DOHH2 (cell line): ENCODE measurements around the gene TSC22D1.

Source experiments
- H3F3A ChIP-seq: fragments of 200-600 bp; sonication (generic), shearing (Covaris generic); 2 replicates; pipeline ENCODE4 v1.6.0; 2016; ENCODE audit warnings: antibody characterized with exemption, mild to moderate bottlenecking; ENCODE audit not compliant: control insufficient read depth, insufficient read depth
- H3K27ac ChIP-seq: fragments of 200-600 bp; sonication (generic); 2 replicates; pipeline ENCODE4 v1.5.1; 2014; ENCODE audit warnings: low read depth, mild to moderate bottlenecking, low read length, moderate library complexity
- H3K27me3 ChIP-seq: fragments of 200-600 bp; sonication (generic); 2 replicates; pipeline ENCODE4 v1.6.1; 2014; ENCODE audit warnings: mild to moderate bottlenecking, low read length, mixed read lengths; ENCODE audit not compliant: control insufficient read depth
- H3K36me3 ChIP-seq: fragments of 200-600 bp; sonication (generic); 2 replicates; pipeline ENCODE4 v1.6.1; 2014; ENCODE audit warnings: mild to moderate bottlenecking, low read length, moderate library complexity, mixed read lengths; ENCODE audit not compliant: control insufficient read depth
- H3K4me1 ChIP-seq: fragments of 200-600 bp; sonication (generic); 2 replicates; pipeline ENCODE4 v1.6.1; 2014; ENCODE audit warnings: mild to moderate bottlenecking, low read length, mixed read lengths; ENCODE audit not compliant: control insufficient read depth
- H3K4me2 ChIP-seq: fragments of 200-600 bp; sonication (generic); 2 replicates; pipeline ENCODE4 v1.6.0; 2014; ENCODE audit warnings: mild to moderate bottlenecking, low read length, moderate library complexity
- H3K4me3 ChIP-seq: fragments of 200-600 bp; sonication (generic); 2 replicates; pipeline ENCODE4 v1.5.1; 2014; ENCODE audit warnings: mild to moderate bottlenecking, low read length, mixed read lengths
- H3K79me2 ChIP-seq: fragments of 200-600 bp; sonication (generic); 2 replicates; pipeline ENCODE4 v1.6.1; 2014; ENCODE audit warnings: mild to moderate bottlenecking, low read length, mixed read lengths; ENCODE audit not compliant: control insufficient read depth
- H3K9me2 ChIP-seq: fragments of 200-600 bp; sonication (generic); replicated peaks from 2 replicates; pipeline ENCODE4 v1.6.1; 2014; ENCODE audit warnings: mild to moderate bottlenecking, low read length, mixed read lengths; ENCODE audit not compliant: control insufficient read depth
- H3K9me3 ChIP-seq: fragments of 200-600 bp; sonication (generic); 2 replicates; pipeline ENCODE4 v1.6.1; 2014; ENCODE audit warnings: antibody characterized with exemption, low read length, mixed read lengths; ENCODE audit not compliant: control insufficient read depth, insufficient read depth
- H4K20me1 ChIP-seq: fragments of 200-600 bp; sonication (generic); 2 replicates; pipeline ENCODE4 v1.6.0; 2014; ENCODE audit warnings: low read depth, mild to moderate bottlenecking, antibody characterized with exemption, low read length, moderate library complexity; ENCODE audit not compliant: control insufficient read depth, insufficient read depth
- CTCF ChIP-seq: fragments of 200-600 bp; sonication (generic); IDR thresholded peaks from one replicate; pipeline ENCODE4 v1.5.1; 2014; ENCODE audit warnings: antibody characterized with exemption, mild to moderate bottlenecking, low read depth, low read length; ENCODE audit not compliant: poor library complexity, severe bottlenecking
- EZH2phosphoT487 ChIP-seq: fragments of 200-600 bp; sonication (generic); IDR thresholded peaks from 2 replicates; pipeline ENCODE4 v1.6.1; 2017; ENCODE audit warnings: borderline replicate concordance, mild to moderate bottlenecking, antibody characterized with exemption, low read length, moderate library complexity, mixed read lengths

The TSC22D1 gene

GRCh38 chr13:44575741-44576350 lies at the start of gene TSC22D1:
TSC22D1 (minus strand) TSS chr13:44576330; CDS start chr13:44576074, 256 bp downstream.
- Histone ChIP-seq H3K27me3 (no peaks in the 10 kb centered on the region), H3K79me2 (peaks cover 41% of the 10 kb centered on the region), H3K4me1 (peaks cover 54% of the 10 kb centered on the region), H3K9me3 (no peaks in the 10 kb centered on the region), H3K9me2 (no peaks in the 10 kb centered on the region), H3K4me3 (peak within 1 kb of the TSS; percentile 73), H3K36me3 (peaks cover 26% of the 10 kb centered on the region), H3K4me2 (peak within 1 kb of the TSS; percentile 81), H3K27ac (peak within 1 kb of the TSS; percentile 59), H4K20me1 (no peaks in the 10 kb centered on the region), H3F3A (no peaks in the 10 kb centered on the region)
- TF ChIP-seq EZH2phosphoT487 (no peak), CTCF (peak; percentile 17)

GRCh38 chr13:44622708-44623107 lies 46.6 kb upstream of the TSC22D1 start:
- Histone ChIP-seq H3K4me2 (no peak overlapping the region), H3F3A (no peaks in the 10 kb centered on the region), H3K27me3 (0 out of 2 replicates have a peak, but pooled peaks cover 12% of the 10 kb centered on the region), H3K9me2 (no peaks in the 10 kb centered on the region), H3K36me3 (no peaks in the 10 kb centered on the region), H3K79me2 (no peaks in the 10 kb centered on the region), H4K20me1 (no peaks in the 10 kb centered on the region), H3K4me1 (no peaks in the 10 kb centered on the region), H3K27ac (no peak overlapping the region), H3K9me3 (no peaks in the 10 kb centered on the region), H3K4me3 (no peak overlapping the region)
- TF ChIP-seq CTCF (no peak), EZH2phosphoT487 (no peak)

- H3K4me2 ChIP-seq, result no peak overlapping the region
These were observed 46.1 kb upstream of the TSC22D1 start for GRCh38 chr13:44622261-44622660.

More at GRCh38 chr13:44622261-44622660, 46.1 kb upstream of the TSC22D1 start:
- no peaks in the 10 kb centered on the region for H3K4me1 ChIP-seq
- no peaks in the 10 kb centered on the region for H3K9me2 ChIP-seq
- H3F3A ChIP-seq, result no peaks in the 10 kb centered on the region
- H3K4me3 ChIP-seq, result no peak overlapping the region
- H3K9me3 ChIP-seq, result no peaks in the 10 kb centered on the region
- no peaks in the 10 kb centered on the region for H3K79me2 ChIP-seq
- H3K27me3 ChIP-seq, result 0 out of 2 replicates have a peak, but pooled peaks cover 12% of the 10 kb centered on the region
- no peak overlapping the region for H3K27ac ChIP-seq
- TF ChIP-seq CTCF, result no peak
- no peaks in the 10 kb centered on the region for H3K36me3 ChIP-seq
- H4K20me1 ChIP-seq, result no peaks in the 10 kb centered on the region
